Endothelial cell of umbilical vein (primary cell): ENCODE measurements around the gene RPL22. TPM values are rescaled to one million over a fixed set of nuclear protein-coding genes. Genes with fewer than 3 reads are reported as not detected.

ENCODE experiments used
- BruUV-seq: library from RNA; stranded (reverse); fragments of 400-500 nt; replicated peaks from 2 replicates; lab custom pipeline; 2021; lab: Mats Ljungman, UMichigan
- CTCF ChIA-PET: fragments of 300-600, 350-600 bp; sonication (Branson Sonifier 250); formaldehyde crosslinking; loops from one replicate; lab custom pipeline; 2021; ENCODE audit warnings: antibody characterized with exemption, inconsistent platforms; lab: Charles Lee
- POLR2A ChIA-PET: fragments of 300-600, 350-600 bp; sonication (Branson Sonifier 250); formaldehyde crosslinking; loops from one replicate; lab custom pipeline; 2021; ENCODE audit warnings: antibody characterized with exemption, inconsistent platforms; lab: Charles Lee
- DNase-seq: peaks from one replicate; pipeline ENCODE4 v3.0.0-alpha.2; 2011; ENCODE audit warnings: low read depth, low spot score
- FAIRE-seq: peaks from 2 replicates; lab custom pipeline; 2011; peaks lifted over from hg19 to GRCh38; lab: Jason Lieb, UNC
- H2AFZ ChIP-seq: 2 replicates; pipeline ENCODE4 v1.6.0; 2012; ENCODE audit warnings: low read depth, low read length, control low read depth, inconsistent platforms
- H3K27ac ChIP-seq: 2 replicates; pipeline ENCODE4 v1.5.1; 2011; ENCODE audit warnings: low read depth, mild to moderate bottlenecking, control low read depth, low read length, moderate library complexity; ENCODE audit not compliant: insufficient read depth
- H3K27me3 ChIP-seq, 2 experiments: 2 replicates each; pipeline versions ENCODE4 v1.6.0 to v1.6.1; 2011; ENCODE audit warnings: low read length in 2 of 2, mixed read lengths in 1 of 2; ENCODE audit not compliant: control insufficient read depth in 2 of 2, insufficient read depth in 2 of 2
- H3K36me3 ChIP-seq, 2 experiments: 2 replicates in 1 of 2; 3 replicates in 1 of 2; pipeline ENCODE4 v1.5.1; 2011; ENCODE audit warnings: low read length in 2 of 2, mild to moderate bottlenecking in 1 of 2, moderate library complexity in 1 of 2; ENCODE audit not compliant: control insufficient read depth in 2 of 2, insufficient read depth in 2 of 2; ENCODE audit errors: extremely low read depth in 1 of 2
- H3K4me1 ChIP-seq: 3 replicates; pipeline ENCODE4 v1.5.1; 2011; ENCODE audit warnings: mild to moderate bottlenecking, low read length; ENCODE audit not compliant: control insufficient read depth, insufficient read depth; ENCODE audit errors: extremely low read depth
- H3K4me2 ChIP-seq: 2 replicates; pipeline ENCODE4 v1.6.1; 2011; ENCODE audit warnings: low read length, control low read depth, mixed read lengths; ENCODE audit not compliant: insufficient read depth
- H3K4me3 ChIP-seq, 3 experiments: fragments of 200-600 bp in 1 of 3; sonication (generic), shearing (Covaris generic) in 1 of 3; replicated peaks in 1 of 3; 2 replicates each; pipeline ENCODE4 v1.5.1; 2011 to 2016; ENCODE audit warnings: control low read depth in 3 of 3, low read length in 3 of 3, mild to moderate bottlenecking in 2 of 3, inconsistent platforms in 1 of 3, low read depth in 1 of 3, moderate library complexity in 1 of 3; ENCODE audit not compliant: insufficient read depth in 1 of 3
- H3K79me2 ChIP-seq: 2 replicates; pipeline ENCODE4 v1.6.0; 2012; ENCODE audit warnings: low read length, inconsistent platforms; ENCODE audit not compliant: control insufficient read depth, insufficient read depth
- H3K9ac ChIP-seq: replicated peaks from 2 replicates; pipeline ENCODE3; 2011; ENCODE audit warnings: low read length, control low read depth; ENCODE audit not compliant: insufficient read depth; ENCODE audit errors: extremely low read depth
- H3K9me1 ChIP-seq: replicated peaks from 3 replicates; pipeline ENCODE4 v1.6.0; 2011; ENCODE audit warnings: mild to moderate bottlenecking, low read length; ENCODE audit not compliant: control insufficient read depth, insufficient read depth; ENCODE audit errors: extremely low read depth
- H3K9me3 ChIP-seq: replicated peaks from 2 replicates; pipeline ENCODE4 v1.5.1; 2012; ENCODE audit warnings: low read length, inconsistent platforms; ENCODE audit not compliant: control insufficient read depth, insufficient read depth
- H4K20me1 ChIP-seq: replicated peaks from 2 replicates; pipeline ENCODE3; 2011; ENCODE audit warnings: mild to moderate bottlenecking, low read length; ENCODE audit not compliant: control insufficient read depth, insufficient read depth; ENCODE audit errors: extremely low read depth
- EZH2 ChIP-seq: IDR thresholded peaks from 2 replicates; pipeline ENCODE4 v1.6.1; 2012; ENCODE audit warnings: borderline replicate concordance, low read depth, mild to moderate bottlenecking, moderate library complexity, low read length, inconsistent platforms; ENCODE audit not compliant: severe bottlenecking
- FOS ChIP-seq: IDR thresholded peaks from 2 replicates; pipeline ENCODE4 v1.6.1; 2011; ENCODE audit warnings: mild to moderate bottlenecking, low read length, moderate library complexity, borderline replicate concordance; ENCODE audit not compliant: insufficient read depth
- GATA2 ChIP-seq: IDR thresholded peaks from 2 replicates; pipeline ENCODE4 v1.7.0; 2011; ENCODE audit warnings: low read depth, mild to moderate bottlenecking, moderate library complexity, mixed read lengths, low read length; ENCODE audit not compliant: insufficient read length, insufficient read depth
- JUN ChIP-seq: IDR thresholded peaks from 2 replicates; pipeline ENCODE4 v1.6.1; 2011; ENCODE audit warnings: borderline replicate concordance, low read depth; ENCODE audit not compliant: insufficient read length, insufficient read depth
- MYC ChIP-seq: IDR thresholded peaks from one replicate; pipeline ENCODE4 v1.6.1; 2011; ENCODE audit warnings: mild to moderate bottlenecking, low read depth, low read length
- POLR2A ChIP-seq: IDR thresholded peaks from 2 replicates; pipeline ENCODE4 v1.6.1; 2012; ENCODE audit warnings: low read depth, mild to moderate bottlenecking, control low read depth, low read length
- POLR2AphosphoS5 ChIP-seq: IDR thresholded peaks from 2 replicates; pipeline ENCODE4 v1.6.1; 2012; ENCODE audit warnings: low read depth, mild to moderate bottlenecking, control low read depth, low read length, moderate library complexity; ENCODE audit not compliant: insufficient read depth
- dilution Hi-C: fragments of 300-500 bp; cut with MboI; formaldehyde crosslinking; loops from one replicate; pipeline ENCODE4 v1.15.0; 2019; ENCODE audit warnings: low sequenced_read_pairs; ENCODE audit not compliant: extremely low pct_ligation_motif_present
- intact Hi-C: fragments of 100-400 bp; cut with micrococcal nuclease; formaldehyde crosslinking; loops from one replicate; pipeline ENCODE4 v1.10.0; 2022
- polyA plus RNA-seq, 4 experiments: library from polyadenylated mRNA; depleted of rRNA in 3 of 4; stranded (reverse) in 3 of 4; unstranded in 1 of 4; fragments of >200 nt; gene quantifications; 2 replicates each; pipeline versions ENCODE4 v1.2.1 to v1.2.3, GENCODE V29; 2011 to 2012; ENCODE audit warnings: missing spikeins in 1 of 4
- total RNA-seq: library from RNA; stranded (reverse); gene quantifications from 2 replicates; pipeline ENCODE4 v1.2.3, GENCODE V29; 2021
- TF ChIP-seq, protein P1 (sequence below): IDR thresholded peaks from 2 replicates; pipeline ENCODE4 v1.6.1; 2011; ENCODE audit not compliant: insufficient read depth, insufficient read length
- TF ChIP-seq, protein P2 (sequence below), 2 donors: IDR thresholded peaks; 1 replicate in 1 of 2; 2 replicates in 1 of 2; pipeline ENCODE4 v1.5.1; 2011; ENCODE audit warnings: low read length in 2 of 2, mild to moderate bottlenecking in 2 of 2, moderate library complexity in 2 of 2, control low read depth in 1 of 2, inconsistent platforms in 1 of 2, low read depth in 1 of 2; ENCODE audit not compliant: insufficient read depth in 1 of 2; ENCODE audit errors: extremely low read depth in 1 of 2

RPL22 gene
- total and polyA plus RNA-seq, 2 donors (not counting 3 experiments of a cell fraction or from before 2014, with no cell fraction given), result 71.2 to 343 TPM

DNA sequence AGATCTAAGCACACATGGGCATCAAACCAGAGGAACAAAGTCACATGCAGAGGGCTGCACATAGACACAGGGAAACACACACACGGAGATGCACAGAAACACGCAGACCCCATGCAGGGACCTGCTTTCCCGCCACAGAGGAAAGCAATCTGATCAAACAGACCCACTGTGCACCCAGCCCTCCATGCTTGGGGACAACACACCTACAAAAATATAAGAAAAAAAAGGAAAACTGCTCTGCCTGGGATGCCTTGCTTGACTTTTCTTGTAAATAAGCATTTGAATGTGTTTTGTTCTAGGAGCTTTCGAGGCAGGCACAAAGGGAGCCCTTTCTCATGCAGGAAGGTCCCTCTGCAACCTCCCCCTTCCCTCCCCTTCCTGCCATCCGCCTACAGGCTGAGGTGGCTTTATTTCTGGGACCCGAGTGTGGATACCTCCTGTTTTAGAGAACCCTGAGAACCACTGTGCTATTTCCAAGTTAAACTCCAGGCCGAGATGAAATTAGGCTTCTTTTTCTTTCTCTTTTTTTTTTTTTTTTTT, 39.9 kb upstream of the RPL22 start:
- Histone ChIP-seq H3K36me3 (no peaks in the 10 kb centered on the region), H2AFZ (no peak overlapping the region), H3K4me3 (no peak overlapping the region), H3K4me2 (no peak overlapping the region), H3K27me3 (peaks cover 36 to 45% of the 10 kb centered on the region in 2 experiments), H3K27ac (no peak overlapping the region), H3K79me2 (peaks cover 11% of the 10 kb centered on the region), H3K9ac (no peak overlapping the region), H3K4me1 (peaks cover 10% of the 10 kb centered on the region), H4K20me1 (no peaks in the 10 kb centered on the region), H3K9me3 (no peaks in the 10 kb centered on the region), H3K9me1 (no peaks in the 10 kb centered on the region)
- dilution Hi-C loops (no loop called here), intact Hi-C loops (loop anchor here (5.0 kb wide), 1 partner anchor 183 kb away; the partner anchor contains the start of gene ESPN)
- ChIA-PET POLR2A (no interaction called here), CTCF (interaction anchor here (0.8 to 3.3 kb wide), 12 partner anchors 8 to 205 kb away, joined by 3 to 27 read pairs (median 4); partner anchors contain the start of gene RNF207)
- no peak for FAIRE-seq
- TF ChIP-seq, protein P1, sequence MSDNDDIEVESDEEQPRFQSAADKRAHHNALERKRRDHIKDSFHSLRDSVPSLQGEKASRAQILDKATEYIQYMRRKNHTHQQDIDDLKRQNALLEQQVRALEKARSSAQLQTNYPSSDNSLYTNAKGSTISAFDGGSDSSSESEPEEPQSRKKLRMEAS, result no peak
- no peak for TF ChIP-seq EZH2
- TF ChIP-seq JUN, result no peak
- TF ChIP-seq, protein P2, sequence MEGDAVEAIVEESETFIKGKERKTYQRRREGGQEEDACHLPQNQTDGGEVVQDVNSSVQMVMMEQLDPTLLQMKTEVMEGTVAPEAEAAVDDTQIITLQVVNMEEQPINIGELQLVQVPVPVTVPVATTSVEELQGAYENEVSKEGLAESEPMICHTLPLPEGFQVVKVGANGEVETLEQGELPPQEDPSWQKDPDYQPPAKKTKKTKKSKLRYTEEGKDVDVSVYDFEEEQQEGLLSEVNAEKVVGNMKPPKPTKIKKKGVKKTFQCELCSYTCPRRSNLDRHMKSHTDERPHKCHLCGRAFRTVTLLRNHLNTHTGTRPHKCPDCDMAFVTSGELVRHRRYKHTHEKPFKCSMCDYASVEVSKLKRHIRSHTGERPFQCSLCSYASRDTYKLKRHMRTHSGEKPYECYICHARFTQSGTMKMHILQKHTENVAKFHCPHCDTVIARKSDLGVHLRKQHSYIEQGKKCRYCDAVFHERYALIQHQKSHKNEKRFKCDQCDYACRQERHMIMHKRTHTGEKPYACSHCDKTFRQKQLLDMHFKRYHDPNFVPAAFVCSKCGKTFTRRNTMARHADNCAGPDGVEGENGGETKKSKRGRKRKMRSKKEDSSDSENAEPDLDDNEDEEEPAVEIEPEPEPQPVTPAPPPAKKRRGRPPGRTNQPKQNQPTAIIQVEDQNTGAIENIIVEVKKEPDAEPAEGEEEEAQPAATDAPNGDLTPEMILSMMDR (IDR thresholded peaks at IDR 0.05; ENCODE audit: extremely low read depth in 1 of 2, insufficient read depth in 1 of 2, low read depth in 1 of 2, low read length in 2 of 2), result no peak
- TF ChIP-seq MYC, result no peak
- TF ChIP-seq POLR2AphosphoS5, result no peak
- no peak for TF ChIP-seq POLR2A
- TF ChIP-seq GATA2, result no peak
- TF ChIP-seq FOS, result no peak
- BruUV-seq, result no TSS peak
- no peak for DNase-seq
